GM18511 (cell line): Measurements from ENCODE around the gene GABRE.

Source experiments
- ATAC-seq: cut with Tn5 transposase; IDR thresholded peaks from one replicate; pipeline ENCODE4 v1.9.1; 2021; ENCODE audit warnings: mild to moderate bottlenecking, moderate library complexity; ENCODE audit not compliant: unreplicated experiment

Gene GABRE, protein sequence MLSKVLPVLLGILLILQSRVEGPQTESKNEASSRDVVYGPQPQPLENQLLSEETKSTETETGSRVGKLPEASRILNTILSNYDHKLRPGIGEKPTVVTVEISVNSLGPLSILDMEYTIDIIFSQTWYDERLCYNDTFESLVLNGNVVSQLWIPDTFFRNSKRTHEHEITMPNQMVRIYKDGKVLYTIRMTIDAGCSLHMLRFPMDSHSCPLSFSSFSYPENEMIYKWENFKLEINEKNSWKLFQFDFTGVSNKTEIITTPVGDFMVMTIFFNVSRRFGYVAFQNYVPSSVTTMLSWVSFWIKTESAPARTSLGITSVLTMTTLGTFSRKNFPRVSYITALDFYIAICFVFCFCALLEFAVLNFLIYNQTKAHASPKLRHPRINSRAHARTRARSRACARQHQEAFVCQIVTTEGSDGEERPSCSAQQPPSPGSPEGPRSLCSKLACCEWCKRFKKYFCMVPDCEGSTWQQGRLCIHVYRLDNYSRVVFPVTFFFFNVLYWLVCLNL

DNA sequence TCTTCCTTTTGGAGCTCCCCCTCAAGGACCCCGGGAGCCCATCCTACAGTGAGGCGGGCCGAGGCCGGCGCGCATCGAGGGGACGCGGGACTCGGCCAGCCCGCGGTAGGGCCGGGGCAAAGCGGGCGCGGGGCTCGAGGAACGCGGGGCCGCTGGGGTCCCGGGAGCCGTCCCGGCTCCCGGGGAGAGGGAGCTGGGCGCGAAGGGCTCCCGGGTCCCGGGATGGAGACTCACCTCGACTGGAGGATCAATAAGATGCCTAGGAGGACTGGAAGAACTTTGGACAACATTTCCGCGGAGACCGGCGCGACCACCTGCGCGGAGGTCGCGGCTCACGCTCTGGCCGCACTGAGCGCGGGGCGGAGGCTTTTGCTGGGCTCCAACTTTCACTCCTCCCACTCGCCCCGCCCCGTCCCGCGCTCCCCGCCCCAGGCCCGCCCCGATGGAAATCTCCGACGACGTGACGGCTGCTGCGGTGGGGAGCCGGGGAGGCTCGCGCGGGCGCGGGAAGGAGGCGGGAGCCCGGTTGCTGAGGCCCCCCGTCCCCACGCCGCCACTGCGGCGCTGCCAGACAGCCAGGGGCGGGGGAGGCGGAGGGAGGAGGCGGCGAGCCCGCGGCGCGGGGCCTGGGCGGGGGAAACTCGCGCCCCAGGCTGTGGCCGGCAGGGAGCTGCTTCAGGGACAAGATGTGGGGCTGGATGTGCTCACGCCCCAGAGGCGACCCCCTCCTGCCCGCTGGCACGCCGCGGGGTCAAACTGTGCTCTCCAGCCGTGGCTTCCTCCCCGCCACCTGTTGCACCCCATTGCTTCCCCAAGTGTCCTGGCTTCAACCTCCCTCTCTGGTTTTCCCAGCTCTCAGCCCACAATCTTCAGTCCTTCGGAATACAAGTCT, at the start of gene GABRE:
GABRE (minus strand) TSS at position 341 of the 892 bp plus-strand sequence; CDS start at position 290, 51 bp downstream.
- ATAC-seq, result no peak

DNA sequence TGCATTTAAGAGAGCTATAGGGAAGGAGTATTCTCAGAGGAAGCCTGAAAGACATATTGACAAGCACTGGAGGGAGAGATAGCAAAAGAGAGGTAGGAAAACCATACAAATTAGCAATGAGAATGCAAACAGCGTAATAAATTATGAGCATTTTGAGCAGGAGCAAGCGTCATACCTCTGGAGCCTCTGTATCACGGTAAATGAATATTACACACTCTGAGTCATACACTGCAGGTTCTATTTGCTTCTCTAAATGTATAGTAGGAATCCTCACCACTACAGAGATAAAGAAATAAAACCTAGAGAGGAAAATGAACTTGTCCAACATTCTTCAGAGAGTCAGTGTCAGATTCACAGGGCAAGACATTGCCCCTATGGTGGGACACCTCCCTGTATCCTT, 46.4 kb upstream of the GABRE start:
- no peak for ATAC-seq

DNA sequence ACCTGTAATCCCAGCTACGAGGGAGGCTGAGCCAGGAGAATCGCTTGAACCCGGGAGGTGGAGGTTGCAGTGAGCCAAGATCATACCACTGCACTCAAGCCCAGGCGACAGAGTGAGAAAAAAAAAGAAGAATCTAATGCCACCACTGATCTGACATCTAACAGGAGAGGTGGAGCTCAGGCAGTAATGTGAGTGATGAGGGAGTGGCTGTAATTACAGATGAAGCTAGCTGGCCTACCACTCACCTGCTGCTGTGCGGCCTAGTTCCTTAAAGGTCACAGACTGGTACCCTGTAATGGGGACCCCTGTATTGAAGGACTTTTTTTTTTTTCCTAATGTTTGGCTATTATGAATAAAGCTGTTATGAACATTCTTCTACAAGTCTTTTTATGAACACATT, 25.3 kb upstream of the GABRE start:
- ATAC-seq, result no peak

DNA sequence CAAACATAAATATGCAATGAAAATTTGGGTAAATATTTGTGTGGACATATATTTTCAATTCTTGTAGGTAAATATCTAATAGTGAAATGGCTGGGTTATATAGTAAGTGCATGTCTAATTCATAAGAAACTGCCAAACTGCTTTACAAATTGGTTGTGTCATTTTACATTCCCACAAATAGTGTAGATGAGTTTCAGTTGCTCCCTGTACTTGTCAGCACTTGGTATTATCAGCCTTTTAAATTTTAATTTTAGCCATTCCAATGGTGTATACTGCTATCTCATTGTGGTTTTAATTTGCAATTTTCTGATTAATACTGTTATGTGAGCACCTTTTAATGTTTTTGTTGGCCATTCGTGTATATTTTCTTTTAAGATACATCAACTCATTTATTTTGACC, 23.1 kb upstream of the GABRE start:
- no peak for ATAC-seq

DNA sequence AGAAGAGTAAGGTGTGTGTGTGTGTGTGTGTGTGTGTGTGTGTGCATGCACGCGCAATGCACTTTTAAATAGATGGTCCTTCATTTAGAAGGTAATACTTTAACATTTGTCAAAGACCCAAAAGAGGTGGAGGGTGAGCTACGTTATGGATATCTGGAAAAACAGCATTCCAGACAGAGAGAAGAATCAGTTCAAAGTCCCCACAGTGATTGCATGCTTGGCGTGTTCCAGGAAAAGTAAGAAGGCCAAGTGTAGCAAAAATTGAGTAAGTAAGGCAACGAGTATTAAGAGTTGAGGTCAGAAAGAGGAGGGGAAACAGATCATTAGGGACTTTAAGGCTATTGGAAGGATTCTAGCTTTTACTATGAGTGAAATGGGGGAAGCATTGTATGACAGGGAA, 21.9 kb upstream of the GABRE start:
- ATAC-seq, result no peak

DNA sequence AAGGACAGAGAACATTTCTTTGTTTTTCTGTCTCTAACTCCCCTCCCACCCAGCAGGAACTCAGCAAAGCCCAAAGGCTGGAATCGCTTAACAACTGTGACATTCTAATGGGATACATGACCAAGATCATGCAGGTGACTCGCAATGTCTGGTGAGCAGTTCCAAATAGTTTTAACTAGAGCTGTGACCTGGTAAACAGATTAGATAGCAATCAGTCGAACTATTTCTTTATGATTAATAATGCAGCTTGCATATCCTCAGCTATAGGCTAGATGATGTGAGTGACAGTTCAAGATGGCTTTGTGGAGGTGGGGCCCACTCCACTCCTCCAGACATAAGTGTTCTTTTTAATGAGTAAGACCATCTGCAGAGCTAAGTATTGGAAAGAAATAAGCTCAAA, 20.0 kb upstream of the GABRE start:
- no peak for ATAC-seq

DNA sequence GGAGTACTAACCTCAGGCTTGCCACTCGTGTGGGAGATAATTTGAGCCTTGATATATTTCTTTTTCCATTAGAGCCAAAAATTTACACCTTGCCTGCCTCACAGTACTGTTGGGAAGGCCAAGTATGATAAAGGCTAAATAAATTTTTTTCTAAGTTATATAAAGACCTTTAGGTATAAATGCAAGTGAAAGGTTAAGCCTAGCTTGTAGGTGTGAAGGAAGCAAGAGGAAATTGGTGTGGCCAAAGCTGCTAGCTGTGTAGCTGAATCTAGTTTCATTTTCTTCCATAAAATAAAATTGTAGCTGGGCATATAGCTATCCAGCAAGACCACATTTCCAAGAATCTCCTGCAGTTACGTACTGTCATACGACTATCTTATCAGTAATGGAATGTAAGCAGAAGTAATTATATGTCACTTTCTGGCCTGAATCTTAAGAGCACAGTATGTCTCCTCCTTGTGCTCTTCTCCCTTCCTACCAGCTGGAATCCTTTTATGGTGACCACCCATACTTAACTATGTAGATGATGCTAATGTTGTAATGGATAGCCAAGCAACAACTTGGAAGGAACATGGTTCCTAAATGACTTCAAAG, 14.3 kb upstream of the GABRE start:
- ATAC-seq, result no peak

DNA sequence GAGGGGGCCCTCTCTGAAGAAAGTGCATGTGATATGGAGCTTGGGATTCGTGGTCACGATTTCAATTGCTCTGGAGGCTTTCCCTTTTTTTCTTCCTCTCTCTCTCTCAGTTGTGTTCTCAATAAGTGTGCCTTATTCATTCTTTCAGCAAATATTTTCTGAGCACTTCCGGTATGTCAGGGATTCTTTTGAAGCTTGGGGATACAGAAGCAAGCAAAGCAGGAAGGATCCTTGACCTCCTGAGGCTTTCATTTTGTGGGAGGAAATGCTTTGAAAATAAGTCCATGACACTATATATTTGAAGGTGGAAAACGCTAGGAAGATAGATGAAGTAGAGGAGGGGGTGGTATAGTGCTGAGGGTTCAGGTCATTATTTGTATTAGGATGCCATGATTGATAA, 12.6 kb upstream of the GABRE start:
- no peak for ATAC-seq

DNA sequence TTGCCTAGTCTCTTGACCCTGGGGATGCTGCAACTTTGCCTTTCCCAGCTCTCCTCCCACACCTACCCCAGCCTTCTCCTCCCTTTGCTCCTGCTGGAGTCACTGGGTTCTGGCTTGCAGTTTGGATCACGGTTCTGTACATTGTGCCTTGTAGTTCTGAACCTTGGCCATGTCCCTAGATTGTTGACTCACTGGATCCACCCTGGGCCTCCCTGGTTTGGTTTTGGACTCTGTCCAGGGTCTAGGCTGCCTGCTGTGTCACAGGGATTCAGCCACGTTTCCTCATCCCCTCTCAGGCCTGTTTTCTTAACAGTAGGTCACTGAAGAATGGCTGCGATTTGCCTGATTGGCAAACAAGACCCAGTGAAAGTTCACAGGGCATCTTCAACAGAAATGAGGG, 11.5 kb upstream of the GABRE start:
- ATAC-seq, result no peak

DNA sequence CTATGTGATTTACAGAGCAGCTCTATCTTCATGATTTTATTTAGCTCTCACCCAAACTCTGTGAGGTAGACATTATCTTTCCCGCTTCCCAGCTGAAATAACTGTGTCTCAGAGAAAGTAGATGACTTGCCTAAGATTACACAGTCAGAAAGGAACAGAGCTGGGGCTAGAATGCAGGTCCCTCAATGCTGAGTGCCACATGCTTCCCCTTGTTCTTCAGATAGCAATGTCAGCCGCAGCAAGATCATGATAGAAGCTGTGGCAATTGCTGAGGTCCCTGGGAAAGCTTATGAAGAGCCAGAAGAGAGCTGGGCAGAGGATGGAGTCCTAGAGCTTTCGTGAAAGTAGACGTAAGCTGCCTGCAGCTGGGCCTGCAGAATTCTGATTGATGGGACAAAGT, 11.1 kb upstream of the GABRE start:
- ATAC-seq, result no peak

DNA sequence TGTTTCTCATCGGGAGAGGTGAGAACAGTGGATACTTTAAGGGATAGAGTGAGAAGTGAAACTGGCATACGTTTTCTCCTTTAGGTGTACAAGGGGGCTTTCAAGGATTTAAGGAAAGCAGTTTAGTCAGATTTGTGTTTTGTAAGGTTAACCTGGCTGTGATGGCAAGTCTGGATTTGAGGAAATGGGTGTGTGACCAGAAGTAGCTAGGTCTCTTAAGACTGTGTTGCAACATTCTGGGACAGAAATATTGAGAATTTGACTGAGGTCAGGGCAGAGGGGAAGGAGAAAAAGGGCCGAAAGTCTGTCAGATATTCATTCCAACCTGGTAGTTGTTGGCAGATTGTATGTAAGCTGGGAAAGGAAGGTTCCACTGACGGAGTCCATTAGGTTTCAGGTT, 10.4 kb upstream of the GABRE start:
- ATAC-seq, result no peak

DNA sequence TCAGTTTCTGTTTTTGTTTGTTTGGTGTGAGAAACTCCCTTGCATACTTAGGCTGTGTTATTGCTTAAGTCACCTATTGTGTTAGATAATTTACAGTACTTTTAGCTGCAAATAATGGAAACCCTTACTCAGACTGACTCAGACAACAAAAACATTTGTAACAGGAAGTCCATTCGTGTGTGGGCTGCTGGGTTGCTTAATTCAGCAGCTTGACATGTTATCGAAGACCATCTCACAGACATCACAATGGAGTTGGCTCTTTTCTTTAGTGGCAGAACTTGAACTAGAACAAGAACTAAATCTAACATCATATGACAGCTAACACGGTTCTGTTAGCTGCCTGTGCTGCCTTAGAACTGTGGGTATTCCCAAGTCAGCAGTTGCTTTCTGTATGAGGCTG, 9.9 kb upstream of the GABRE start:
- no peak for ATAC-seq

DNA sequence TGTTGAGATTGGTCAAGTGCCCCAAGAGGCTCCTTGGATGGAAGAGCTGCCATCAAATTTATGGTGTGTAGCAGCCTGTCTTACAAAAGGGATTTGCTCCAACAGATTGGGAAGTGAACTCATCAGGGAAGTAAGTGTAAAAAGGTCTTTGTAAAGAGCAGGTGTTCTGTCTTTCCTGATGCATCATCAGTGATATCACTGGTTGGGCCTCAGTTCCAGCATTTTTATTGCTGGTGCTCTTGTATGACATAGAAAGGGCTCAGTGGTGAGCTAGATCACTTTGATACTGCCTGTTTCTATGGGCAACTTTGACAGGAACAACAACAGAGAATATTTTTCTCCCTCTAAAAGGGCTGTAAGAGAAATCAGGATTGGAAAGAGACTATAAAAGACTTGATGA, 8.7 kb upstream of the GABRE start:
- no peak for ATAC-seq

DNA sequence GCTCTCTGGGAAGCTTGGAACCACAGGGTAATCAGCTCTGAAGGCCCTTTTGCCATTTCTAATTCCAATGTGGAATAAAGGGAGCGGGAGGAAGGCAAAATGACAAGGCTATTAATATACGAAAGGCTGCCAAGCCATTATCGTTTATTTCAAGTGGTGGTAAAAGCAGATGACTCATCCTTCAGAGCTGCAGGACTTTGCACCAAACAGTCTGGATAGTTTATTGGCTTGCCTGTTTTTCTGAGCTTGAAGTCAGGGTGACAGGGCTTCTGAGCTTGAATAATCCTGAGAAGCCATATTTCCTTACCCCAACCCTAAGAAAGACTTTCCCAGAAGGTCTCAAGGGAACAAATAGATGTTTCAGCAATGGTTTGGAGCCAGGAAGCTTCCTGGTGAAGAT, 7.7 kb upstream of the GABRE start:
- ATAC-seq, result no peak

DNA sequence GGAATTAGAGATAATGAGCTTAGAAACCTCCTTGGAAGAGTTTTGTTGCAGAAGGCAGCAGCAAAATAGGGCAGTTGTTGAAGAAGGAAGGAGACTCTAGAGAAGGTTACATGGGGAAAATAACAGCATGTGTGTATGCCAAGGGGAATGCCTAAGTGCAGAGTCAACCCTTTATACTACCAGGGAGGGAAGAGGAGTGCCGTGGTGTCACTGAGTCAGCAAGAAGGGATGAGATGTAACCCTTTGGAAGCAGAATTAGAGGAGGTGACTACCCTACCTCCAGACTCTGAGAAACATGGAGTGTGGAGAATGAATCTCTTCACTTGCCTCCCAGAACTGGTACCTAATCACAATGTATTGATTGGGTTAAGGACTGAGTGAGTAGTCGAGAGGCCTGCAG, 6.7 kb upstream of the GABRE start:
- ATAC-seq, result no peak

DNA sequence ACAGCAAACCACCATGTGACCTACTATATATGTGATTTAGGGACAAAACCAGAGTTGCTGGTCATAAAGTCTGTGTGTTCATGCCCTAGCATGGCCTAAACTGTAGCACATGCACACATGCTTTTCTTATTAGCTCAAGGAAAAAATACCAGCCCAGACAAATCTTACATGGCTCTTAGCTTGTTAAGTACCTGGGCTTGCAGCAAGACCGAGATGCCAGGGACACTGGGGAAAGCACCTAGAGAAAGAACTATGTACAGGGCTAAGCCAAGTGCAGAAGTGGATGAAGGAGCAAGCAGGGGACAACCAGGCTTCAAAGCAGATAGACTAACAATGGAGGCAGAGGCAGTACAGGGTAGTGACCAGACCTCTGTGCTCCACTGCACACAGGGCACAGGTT, 3.4 kb upstream of the GABRE start:
- no peak for ATAC-seq

DNA sequence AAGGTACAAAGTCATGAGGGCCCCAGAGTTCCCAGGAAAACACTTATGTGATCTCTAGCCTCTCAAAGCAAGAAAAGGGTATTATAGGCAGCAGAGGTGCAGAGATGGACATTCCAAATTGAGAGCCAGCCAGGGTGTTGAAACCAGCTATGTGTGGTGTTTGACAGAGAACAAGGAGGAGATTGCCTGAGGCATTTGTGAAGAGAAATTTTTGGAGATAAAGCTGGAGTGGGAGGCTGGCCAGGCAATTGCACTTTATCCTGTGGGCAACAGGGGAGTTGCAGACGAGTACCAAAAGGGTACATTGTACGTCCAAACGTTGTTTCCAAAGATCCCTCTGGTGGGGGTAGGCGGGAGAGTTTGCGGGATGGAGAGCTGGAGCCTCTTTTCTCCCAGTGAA, 2.5 kb upstream of the GABRE start:
- ATAC-seq, result no peak

DNA sequence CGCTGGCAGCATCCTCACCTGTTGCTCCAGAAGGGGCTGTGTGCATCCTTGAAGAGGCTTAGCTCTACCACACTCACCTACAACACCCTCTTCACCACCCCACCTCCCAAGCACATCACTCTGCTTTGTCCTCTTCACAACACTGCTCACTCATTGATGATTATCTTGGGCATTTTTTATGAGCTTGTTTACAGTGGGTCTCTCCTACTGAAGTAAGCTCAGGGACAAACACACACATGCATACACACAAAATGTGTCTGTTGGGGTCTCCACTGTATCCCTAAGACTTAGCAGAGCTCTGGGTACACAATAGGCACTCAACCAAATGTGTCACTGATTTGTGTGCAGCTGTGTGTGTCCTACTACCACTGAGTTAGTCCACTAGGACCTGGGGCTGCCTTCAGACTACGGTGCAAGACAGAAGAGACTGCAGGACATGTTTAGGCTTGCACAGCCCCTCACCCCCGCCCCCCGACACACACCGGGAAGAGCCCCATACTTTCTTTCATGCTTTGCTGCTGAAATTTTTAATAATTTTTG, 1.3 kb upstream of the GABRE start:
- no peak for ATAC-seq

DNA sequence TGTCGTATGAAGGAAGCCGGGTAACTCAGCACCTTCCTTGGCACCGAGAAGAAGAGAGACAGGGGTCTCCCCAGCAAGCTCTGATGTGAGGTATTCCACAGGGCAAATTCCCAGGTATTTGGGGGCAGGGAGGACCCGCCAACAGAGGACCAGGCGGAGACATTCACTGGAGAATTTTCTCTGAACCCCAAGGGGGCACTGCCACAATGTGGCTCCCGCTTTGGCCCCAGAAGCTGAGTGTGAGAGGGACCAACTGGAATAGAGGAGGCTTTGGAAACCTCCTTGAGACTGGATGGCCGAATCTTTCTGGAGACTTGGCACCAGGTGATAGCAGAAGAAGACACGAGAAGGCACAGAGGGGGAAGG, 735 bp upstream of the GABRE start:
- ATAC-seq, result no peak

DNA sequence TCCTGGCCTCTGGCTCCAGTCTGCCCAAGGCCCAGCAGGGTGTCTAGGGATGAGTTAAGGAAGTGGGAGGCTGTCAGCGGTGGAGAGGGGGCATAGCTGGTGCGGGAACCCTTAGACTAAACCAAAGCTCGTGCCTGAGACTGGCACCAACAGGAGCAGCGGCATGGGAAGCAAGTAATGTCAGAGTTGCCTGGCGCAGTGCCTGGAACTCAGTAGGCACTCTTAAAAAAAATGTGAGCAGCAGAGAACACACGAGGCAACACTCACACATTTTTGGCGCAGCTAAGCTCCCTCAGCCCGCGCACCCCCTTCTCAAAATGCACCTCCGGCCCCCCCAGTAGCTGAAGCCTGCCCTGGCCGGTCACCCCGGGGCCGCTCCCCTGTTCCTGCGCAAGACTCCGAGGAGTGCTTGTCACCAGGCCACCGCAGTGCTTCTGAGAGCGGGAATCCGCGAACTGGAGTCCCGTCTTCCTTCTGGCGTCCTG, 583 bp downstream of the GABRE start:
- no peak for ATAC-seq

DNA sequence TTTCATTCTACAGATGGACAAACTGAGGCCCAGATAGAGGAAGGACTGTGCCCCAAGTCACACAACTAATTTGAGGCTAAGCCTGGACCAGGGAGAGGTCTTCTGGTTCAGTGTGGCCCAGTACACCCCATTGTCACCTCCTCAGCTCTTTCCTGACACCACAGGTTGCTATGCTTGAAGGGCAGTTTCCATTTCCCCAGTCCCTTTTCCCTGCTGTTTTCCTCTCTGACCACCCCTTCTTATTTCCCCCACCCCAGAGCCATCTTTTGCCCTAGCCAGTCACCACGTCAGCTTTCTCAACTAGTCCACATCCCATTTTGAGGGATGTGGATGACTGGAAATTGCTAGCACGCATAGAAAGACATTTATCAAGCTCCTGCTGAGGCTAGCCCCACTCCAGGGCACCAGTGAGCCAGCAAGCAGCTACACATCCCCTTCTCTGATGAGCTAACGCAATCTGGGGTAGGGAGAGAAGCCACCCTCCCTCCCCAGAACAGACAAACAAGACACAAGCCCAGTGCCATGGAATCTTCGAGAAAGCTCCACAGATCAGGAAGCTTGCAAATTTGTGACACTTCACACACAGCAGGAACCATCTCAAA, 1.3 kb downstream of the GABRE start:
- ATAC-seq, result no peak
